GM21515 (cell line): ENCODE results near the gene FREM1.

Source experiments
- ATAC-seq: cut with Tn5 transposase; IDR thresholded peaks from one replicate; pipeline ENCODE4 v1.9.1; 2021; ENCODE audit not compliant: unreplicated experiment

Gene FREM1

DNA sequence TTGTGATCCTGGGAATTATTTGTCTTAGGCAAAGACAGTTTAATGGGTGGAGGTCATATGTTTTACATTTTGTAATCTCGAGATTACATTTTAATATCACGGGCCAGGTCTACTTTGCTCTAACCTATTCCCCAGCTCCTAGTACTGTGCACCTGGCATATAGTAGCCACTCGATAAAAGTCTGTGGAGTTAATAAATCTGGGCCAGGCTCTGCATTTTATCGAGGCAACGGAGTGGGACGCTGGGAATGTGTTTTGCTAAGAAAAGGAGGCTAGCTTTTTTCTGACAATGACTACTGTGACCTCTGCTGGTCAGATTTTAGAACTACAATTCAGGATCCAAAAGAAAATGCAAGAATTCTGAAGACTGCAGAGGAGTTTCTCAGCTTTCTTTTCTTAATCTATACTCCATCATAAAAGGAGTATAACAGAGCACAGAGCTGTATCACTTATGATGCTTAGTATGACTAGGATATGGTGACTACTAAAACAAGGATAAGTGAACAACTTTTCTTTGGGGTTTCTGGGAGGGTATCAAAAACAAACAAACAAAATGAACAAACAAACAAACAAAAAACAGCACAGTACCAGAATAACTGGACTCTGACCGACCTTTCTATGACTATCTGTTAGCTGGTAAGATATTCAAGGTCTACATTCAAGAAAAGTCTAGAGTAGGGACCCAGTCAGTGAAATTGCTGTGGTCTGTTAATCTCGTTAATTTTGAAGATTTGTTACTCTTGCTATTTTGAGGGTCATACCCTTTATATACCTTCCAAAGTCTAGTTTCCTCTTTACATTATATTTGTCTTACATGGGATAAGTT lies 141.6 kb downstream of the FREM1 start:
- no peak for ATAC-seq

DNA sequence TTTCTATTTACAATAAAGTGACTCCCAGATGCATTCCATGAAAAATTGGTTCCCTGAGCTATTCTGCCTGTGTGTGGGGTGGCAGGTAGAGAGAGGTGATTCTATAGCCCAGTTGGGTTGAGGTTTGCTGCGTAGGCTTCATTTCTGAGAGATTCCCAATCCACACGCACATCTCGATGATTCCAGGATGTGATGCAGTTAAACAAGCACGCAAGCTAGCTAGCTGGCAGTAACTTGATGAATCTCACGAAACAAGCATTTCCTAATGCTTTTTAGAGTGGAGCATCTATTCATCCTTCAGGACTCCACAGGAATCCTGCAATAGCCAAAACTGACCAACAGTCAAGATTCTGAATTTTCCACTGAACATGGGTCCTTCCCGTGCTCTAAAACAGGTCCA lies 143.9 kb downstream of the FREM1 start:
- no peak for ATAC-seq

DNA sequence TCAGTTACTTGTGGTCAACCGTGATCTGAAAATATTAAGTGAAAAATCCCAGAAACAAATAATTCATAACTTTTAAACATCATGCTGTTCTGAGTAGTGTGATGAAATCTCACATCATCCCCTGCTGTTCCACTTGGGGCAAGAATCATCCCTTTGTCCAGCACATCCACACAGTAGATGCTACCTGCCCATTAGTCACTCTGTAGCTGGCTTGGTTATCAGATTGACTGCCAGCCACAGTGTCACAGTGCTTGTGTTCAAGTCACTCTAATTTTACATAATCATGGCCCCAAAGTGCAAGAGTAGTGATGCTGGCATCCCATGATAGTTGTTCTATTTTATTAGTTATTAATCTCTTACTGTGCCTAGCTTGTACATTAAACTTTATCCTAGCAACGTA lies 148.6 kb downstream of the FREM1 start:
- no peak for ATAC-seq

DNA sequence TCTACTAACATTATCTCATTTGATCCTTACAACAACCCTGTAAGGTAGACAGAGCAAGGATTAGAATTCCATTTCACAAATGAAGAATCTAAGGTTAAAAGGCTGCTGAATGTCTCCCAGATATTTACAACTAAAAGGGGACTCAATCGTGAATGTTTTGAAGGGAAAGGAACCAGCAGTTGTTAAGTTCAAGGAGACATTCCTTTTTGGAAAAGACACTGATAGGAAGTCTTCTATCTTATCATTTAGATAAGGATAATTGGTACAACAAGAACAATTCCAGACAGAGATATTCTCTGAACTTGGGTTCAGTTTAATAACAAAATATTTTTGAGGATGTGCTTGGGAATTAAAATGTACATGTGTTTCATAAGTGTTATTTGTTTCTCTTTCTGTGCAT lies 150.2 kb downstream of the FREM1 start:
- no peak for ATAC-seq

DNA sequence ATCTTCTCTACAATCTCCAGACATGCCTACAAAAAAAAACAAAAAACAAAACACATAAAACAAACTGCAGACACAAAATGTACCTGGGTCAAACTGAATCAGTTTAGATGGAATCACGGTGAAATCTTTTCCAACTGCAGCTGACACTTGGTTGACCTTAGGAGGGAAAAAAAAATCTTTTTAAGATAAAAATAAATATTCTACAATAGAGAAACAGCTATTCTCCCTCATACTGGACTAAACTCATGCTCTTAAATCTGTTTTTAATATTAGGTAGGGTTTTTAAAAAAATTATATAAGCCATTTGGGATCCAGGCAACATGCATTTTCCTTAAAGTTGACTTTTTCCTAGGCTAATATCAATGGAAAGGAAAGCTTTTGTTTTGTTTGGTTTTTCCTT lies 153.9 kb downstream of the FREM1 start:
- ATAC-seq, result no peak

DNA sequence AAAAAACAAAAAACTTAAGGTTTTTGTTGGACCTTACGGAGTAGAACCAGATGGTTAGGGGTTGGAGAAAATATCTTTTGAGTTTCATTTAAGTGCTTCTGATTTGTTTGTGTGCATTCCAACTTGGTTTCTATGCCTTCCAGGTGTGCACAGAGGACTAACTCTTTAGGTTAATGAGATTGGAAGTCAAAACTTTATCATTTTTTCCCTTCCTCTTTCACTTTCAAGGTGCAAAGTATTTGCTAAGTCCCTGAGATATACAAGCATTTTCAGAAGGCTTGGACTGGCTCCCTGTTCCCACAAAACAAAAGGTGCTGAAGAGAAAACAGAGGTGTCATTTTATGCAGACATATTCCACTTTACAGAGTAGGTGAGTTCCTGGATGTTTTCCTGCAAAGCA lies 157.4 kb downstream of the FREM1 start:
- no peak for ATAC-seq

DNA sequence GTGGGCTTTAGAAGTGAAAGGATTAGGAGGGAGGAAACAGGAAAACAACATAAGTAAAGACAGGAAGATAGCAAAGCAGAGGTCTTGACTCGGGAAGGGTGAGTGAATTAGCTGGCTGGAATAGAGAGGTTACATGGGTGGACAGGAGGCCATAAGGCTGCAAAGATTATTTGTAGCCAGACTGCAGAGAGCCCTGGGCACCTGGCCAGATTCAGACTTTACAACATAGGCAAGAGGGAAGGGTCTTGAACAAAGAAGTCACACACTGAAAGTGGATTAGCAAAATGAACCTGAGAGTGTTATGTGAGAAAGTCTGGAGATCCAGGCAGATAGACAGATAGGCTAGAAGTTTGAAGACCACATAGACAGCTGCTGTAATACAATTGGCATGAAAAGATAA lies 158.0 kb downstream of the FREM1 start:
- no peak for ATAC-seq

DNA sequence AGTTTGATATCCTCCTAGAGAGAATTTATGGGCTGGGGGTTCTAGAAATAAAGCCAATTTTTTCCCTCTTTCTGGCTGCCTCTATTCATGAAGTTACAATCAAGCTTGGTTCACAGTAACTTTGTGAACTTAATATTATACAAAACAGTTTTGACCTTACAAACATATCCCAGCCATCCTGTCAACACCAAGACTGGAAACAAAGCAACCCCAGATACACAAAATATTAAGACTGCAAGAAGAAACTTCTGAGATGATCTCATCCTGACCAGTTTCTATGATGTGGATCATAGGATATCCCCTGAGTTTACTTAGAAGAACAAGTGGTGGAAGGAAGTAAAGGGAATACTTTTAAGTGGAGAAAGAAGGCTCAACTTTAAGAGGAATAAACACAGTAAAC lies 159.4 kb downstream of the FREM1 start:
- no peak for ATAC-seq

DNA sequence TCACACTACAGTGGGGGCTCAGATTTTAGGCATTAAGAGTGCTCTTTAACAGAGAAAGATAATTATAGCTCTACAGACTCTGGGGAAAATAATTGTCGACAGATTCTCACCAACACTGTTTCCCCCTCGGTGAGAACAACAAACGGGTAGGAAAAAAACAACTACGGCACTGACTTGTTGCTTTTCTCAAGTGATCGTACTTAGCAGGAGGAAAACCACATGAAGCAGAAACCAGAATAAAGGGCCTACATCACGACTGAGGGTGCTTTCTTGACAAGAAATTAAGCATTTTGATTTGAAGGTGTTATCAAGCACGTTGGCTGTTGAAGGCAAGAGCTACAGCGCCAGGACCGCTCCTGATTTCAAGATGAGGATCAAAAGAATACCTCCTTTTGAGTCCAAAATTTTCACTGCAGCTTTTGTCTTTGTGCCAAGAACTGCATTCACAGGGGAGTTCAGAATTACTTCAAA lies 160.5 kb downstream of the FREM1 start:
- no peak for ATAC-seq

DNA sequence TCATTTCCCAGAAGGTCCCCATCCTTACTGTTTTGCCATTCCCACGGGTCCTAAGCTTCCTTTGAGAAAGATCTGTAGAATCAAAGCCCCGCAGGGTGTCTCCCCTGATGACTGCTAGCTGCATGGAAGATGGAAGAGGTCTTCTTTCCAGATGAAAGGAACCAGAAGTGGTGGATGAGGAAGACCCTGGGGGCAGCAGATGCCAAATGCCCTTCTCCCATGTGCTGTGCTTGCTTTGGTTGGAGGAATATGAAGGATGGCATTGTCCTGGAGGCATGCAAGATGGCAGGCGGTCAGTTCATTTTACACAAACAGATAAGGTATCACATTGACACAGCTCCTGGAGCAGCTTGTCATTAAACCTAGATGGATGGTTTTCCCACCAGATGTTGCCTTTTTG lies 161.9 kb downstream of the FREM1 start:
- ATAC-seq, result no peak

DNA sequence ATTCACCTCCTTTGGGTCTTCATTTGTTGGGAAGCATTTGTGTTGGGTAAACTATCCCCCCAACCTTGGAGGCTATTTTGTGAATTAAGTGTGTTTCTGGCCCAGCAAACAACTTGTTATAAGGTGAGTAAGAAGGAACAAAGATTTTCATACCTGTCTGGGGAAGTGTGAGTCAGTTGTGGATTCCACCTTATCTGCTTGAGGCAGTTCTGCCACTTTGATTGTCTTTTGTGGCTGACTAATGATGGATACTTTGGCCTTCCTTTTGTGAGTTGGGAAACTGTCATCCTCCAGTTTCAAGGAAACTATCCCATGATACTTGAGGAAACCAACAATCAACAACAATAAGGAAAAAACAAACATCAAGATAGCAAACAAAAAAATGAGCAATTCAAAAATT lies 163.1 kb downstream of the FREM1 start:
- ATAC-seq, result no peak

DNA sequence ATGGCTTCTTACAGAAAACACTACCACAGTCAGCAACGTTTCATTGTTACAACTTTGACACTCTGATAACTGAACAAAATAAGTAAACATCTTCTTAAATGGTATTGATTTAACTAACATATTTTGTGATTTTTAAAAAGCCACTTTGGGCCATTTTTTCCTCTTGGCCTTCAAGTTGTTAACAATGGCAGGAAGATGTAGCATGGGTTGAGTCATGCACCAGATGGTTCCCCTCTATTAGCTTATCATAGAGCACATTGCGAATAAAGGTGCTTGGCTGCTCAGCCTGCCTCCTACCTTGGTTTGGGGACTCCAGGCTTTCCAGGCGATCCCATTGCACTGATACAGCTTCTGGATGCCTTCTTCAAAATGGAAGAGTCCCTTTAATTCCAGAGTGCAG lies 163.6 kb downstream of the FREM1 start:
- no peak for ATAC-seq

DNA sequence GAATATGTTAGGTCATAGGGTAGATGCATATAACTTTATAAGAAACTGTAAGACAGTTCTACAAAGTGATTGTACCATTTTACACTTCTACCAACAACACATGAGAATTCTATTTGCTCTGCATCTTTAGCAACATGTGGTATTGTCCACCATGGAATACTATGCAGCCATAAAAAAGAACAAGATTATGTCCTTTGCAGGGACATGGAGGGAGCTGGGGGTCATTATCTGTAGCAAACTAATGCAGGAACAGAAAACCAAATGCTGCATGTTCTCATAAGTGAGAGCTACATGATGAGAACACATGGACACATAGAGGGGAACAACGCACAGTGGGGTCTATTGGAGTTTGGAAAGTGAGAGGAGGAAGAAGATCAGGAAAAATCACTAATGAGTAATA lies 165.5 kb downstream of the FREM1 start:
- ATAC-seq, result no peak

DNA sequence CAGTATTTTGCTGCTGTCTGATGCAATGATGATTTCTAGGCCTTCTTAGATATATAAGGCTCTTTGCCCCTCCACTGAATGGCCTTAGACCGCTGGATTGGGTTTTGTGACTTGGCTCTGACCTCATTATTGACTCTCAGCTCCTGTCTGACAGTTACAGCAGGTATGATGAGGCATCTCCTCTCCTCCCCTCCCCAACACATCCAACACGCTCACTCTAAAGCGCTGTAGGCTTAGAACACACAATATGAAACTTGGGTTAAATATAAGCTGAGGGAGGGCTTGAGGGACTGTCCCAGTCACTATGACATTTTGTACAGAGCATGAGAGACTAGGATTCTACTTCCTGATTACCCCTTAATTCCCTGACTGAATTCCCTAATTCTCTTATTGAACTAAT lies 168.9 kb downstream of the FREM1 start:
- ATAC-seq, result peak; percentile 78

DNA sequence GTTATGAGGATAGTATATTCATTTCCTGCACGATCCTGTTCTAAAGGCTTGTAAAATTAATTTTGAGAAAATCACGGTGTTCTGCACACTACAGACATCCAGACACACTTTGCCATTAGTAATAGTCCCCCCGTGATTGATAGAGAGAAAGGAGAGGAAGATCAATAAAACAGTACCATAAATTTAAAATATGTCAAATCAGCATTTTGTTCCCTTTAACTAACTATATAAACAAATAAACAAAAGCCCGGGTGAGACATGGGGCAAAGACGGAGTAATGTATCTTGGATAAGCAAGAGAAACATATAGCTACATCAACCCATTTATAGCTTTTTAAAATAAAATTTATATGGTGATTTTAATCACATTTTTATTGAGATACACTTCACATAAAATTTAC lies 177.1 kb downstream of the FREM1 start:
- no peak for ATAC-seq

DNA sequence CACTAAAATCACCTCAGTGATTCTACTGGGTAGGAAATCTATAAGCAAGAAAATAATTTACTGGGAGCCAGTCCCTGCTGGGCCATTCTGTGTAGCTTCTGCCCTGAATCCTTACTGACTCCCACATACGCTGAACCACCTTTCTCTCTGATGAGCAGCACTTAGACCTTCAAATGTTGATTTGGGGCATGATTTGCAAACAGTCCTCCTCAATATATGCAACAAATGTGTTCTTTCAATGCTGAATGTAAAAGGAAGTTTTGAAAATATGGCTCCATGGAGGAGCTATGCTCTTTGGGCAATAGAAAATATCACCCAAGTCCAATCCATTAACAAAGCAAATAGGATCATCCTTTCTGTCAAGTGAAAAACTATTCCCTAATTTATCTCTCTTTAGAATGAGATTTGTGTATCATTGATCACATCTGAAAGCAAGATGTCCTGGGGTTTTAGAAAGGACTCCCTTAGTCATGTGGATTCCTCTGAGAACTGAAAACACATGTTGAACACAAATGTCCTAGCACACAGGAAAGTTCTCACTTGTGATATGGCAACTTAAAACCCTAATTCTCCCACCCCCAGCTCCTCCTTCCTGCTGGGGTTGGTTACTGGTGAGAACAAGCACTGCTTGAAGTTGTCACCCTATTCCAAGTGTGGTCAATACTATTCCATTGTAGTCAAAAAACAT lies 178.8 kb downstream of the FREM1 start:
- ATAC-seq, result no peak

DNA sequence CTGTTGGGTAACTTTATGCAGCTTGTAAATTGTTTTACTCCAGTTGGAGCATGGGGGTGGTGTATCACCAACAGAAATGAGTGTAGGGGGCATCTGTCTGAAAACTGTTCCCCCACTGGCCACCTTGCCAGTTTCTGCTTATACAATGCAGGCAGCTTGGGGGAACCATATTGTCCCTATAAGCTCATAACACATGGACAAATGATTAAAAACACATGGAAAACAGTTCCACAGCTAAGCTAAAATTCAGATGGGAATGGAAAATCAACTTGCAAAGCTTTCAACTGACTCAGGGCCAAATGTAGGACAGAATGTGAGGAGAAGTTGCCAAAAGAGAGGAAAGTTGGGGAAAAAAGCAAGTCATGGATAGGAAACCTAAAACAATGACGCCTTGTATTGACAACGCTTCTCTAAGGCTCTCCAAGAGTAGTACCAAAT lies 179.7 kb downstream of the FREM1 start:
- ATAC-seq, result no peak

DNA sequence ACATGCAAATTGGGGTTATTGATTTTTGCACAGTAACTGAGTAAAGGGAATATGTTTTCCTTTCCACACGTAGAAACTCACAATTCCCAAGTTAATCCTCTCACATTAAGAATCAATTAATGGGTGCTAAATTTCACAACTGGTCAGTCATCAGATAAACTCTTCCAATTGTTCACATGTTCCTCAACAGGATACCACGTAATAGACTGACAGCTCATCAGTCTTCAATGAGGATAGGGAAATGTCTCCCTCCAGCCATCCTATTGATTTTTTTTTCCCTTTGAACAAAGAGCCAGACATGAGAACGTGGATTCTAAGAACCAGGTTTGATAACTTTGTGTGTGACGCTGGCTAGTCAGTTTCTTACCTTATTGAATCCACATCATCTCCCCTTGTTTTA lies 186.9 kb downstream of the FREM1 start:
- no peak for ATAC-seq

DNA sequence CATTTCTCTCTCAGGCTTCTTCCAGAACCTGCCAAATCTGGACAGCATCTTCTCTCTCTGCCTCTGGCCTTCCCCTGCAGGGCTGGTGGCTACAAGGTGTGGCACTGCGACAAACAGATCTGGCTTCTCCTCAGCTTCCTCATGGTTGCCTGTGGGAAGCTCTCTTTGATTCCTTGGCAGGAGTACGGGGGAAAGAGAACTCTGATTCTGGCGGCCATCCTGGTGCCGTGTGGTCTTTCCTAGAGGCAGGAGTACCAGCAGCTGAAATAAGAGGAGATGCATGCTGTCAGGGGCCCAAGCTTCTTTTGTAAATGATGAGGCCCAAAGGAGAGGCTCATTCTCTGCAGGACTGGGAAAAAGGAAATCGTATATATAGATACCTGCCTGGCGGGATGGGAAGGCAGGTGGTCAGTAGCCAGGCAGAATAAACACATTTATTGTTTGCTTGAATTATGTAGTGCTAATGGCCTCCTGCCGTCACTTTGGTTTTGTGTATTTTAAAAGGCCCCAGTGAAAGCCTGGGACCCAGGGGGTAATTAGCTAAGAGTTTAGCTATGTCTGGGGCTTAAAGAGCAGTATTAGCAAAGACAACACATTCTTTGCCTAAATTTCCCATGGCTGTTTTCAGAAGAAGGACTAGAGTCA lies 187.7 kb downstream of the FREM1 start, which contains the start of gene CER1:
Gene CER1, minus strand, starts transcription at position 343 of the 645 bp plus-strand sequence. Its CDS starts 61 bp downstream, at position 282.
- ATAC-seq, result no peak

DNA sequence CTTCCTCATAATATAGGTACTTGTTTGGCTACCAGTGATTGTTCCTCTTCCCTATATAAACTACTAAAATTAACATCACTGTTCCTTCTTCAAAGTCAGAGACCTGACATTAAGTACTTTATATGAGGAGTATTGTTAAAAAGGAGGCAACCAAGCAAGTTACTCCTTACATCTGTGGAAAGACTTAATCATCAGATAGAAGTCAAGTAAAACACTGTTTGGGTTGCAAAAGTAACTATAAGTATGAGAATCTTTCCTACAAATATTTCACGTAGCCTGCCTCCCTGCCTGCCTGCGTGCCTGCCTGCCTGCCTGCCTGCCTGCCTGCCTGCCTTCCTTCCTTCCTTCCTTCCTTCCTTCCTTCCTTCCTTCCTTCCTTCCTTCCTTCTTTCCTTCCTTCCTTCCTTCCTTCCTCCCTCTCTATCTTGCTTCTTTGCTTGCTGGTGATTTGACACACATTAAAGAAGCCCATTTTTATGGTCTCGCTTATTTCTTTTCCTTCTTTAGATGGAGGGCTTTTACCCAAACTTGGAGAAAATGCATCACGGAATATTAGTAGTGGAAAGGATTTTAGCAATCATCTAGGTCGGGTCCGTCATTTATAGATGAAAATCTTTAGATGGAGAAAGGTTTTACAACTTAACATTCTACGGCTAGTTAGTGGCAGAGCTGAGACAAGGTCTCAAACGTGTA lies 190.9 kb downstream of the FREM1 start:
- ATAC-seq, result no peak

DNA sequence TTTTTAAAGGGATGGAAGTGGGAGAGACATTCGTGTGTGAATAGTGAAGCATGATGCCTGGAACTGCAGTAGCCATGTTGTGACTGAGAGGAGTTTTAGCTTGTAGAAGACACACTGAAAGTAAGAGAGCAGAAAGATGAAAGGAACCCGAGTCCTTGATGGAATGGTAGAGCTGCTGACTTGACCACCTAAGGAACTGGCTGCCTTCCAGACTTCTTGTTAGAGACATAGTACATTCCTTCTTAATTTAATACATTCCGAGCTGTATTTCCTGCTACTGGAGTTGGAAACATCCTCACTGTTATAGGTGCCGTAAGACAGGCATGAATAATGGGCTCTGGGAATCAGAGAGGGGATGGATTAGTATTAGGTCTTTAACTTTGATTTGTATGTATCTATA lies 195.1 kb downstream of the FREM1 start:
- no peak for ATAC-seq
